Vagina (tissue), 2 donors: ENCODE measurements around the gene SQSTM1. TPM values are rescaled to one million over a fixed set of nuclear protein-coding genes. Genes with fewer than 3 reads are reported as not detected.

Experiments
- DNase-seq, 2 donors: peaks; one replicate each; pipeline ENCODE4 v3.0.0-alpha.2; 2017; ENCODE audit errors: extremely low spot score in 2 of 2
- H3K27ac ChIP-seq: fragments of 200-600 bp; sonication (generic); one replicate; pipeline ENCODE4 v1.5.1; 2019
- H3K27me3 ChIP-seq: fragments of 200-600 bp; sonication (generic); one replicate; pipeline ENCODE4 v1.5.1; 2019
- H3K36me3 ChIP-seq, 2 donors: fragments of 200-600 bp; sonication (generic); one replicate each; pipeline ENCODE4 v1.5.1; 2017 to 2019
- H3K4me1 ChIP-seq: fragments of 200-600 bp; sonication (generic); one replicate; pipeline ENCODE4 v1.5.1; 2019
- H3K4me3 ChIP-seq, 2 donors: fragments of 200-600 bp; sonication (generic); 1 replicate in 1 of 2; 2 replicates in 1 of 2; pipeline ENCODE4 v1.5.1; 2016 to 2019
- H3K9me3 ChIP-seq: fragments of 200-600 bp; sonication (generic); one replicate; pipeline ENCODE4 v1.5.1; 2019
- POLR2A ChIP-seq, 2 donors: fragments of 450-650 bp; IDR thresholded peaks; one replicate each; pipeline ENCODE4 v1.6.1; 2017; ENCODE audit warnings: antibody characterized with exemption in 2 of 2, mild to moderate bottlenecking in 2 of 2, moderate library complexity in 2 of 2
- POLR2AphosphoS5 ChIP-seq, 2 donors: sonication (generic); formaldehyde crosslinking; IDR thresholded peaks; one replicate each; pipeline ENCODE4 v1.9.0; 2017; ENCODE audit warnings: antibody characterized with exemption in 2 of 2, mild to moderate bottlenecking in 2 of 2, low read depth in 1 of 2; ENCODE audit not compliant: insufficient read depth in 1 of 2
- intact Hi-C: fragments of 100-400 bp; cut with DNase I; formaldehyde crosslinking; loops from one replicate; pipeline ENCODE4 v1.15.1; 2023
- total RNA-seq: library from RNA; depleted of rRNA; stranded (reverse); fragments of >200 nt; gene quantifications from one replicate; pipeline ENCODE4 v1.2.3, GENCODE V29; 2016
- TF ChIP-seq, protein P1 (sequence below), 3 experiments: fragments of 450-650 bp in 2 of 3; fragments of 200-600 bp in 1 of 3; sonication (generic) in 1 of 3; IDR thresholded peaks; one replicate each; pipeline ENCODE4 v1.5.1; 2017 to 2019; ENCODE audit warnings: antibody characterized with exemption in 3 of 3, mild to moderate bottlenecking in 2 of 3, moderate library complexity in 2 of 3

SQSTM1 gene
- total RNA-seq, 1 donor from 2014 or later = 373 TPM

GRCh38 chr5:179802950-179803562 lies 17.6 kb upstream of the SQSTM1 start:
- peaks cover 53% of the 10 kb centered on the region for H3K4me1 ChIP-seq
- H3K4me3 ChIP-seq = no peak overlapping the region
- TF ChIP-seq POLR2A (IDR thresholded peaks at IDR 0.05) = no peak
- TF ChIP-seq POLR2AphosphoS5 (IDR thresholded peaks at IDR 0.05; ENCODE audit: insufficient read depth in 1 of 2, low read depth in 1 of 2) = no peak
- TF ChIP-seq, protein P1, sequence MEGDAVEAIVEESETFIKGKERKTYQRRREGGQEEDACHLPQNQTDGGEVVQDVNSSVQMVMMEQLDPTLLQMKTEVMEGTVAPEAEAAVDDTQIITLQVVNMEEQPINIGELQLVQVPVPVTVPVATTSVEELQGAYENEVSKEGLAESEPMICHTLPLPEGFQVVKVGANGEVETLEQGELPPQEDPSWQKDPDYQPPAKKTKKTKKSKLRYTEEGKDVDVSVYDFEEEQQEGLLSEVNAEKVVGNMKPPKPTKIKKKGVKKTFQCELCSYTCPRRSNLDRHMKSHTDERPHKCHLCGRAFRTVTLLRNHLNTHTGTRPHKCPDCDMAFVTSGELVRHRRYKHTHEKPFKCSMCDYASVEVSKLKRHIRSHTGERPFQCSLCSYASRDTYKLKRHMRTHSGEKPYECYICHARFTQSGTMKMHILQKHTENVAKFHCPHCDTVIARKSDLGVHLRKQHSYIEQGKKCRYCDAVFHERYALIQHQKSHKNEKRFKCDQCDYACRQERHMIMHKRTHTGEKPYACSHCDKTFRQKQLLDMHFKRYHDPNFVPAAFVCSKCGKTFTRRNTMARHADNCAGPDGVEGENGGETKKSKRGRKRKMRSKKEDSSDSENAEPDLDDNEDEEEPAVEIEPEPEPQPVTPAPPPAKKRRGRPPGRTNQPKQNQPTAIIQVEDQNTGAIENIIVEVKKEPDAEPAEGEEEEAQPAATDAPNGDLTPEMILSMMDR (IDR thresholded peaks at IDR 0.05) = no peak
- no peak for DNase-seq
- intact Hi-C loops = loop anchor here (10.0 kb wide), 2 partner anchors 52 to 102 kb away; partner anchors contain the start of genes MRNIP and TBC1D9B
- no peaks in the 10 kb centered on the region for H3K9me3 ChIP-seq
- peak overlapping the region; percentile 2 for H3K27ac ChIP-seq
- peaks cover 0 to 34% of the 10 kb centered on the region in 2 donors for H3K36me3 ChIP-seq
- H3K27me3 ChIP-seq = no peaks in the 10 kb centered on the region

DNA sequence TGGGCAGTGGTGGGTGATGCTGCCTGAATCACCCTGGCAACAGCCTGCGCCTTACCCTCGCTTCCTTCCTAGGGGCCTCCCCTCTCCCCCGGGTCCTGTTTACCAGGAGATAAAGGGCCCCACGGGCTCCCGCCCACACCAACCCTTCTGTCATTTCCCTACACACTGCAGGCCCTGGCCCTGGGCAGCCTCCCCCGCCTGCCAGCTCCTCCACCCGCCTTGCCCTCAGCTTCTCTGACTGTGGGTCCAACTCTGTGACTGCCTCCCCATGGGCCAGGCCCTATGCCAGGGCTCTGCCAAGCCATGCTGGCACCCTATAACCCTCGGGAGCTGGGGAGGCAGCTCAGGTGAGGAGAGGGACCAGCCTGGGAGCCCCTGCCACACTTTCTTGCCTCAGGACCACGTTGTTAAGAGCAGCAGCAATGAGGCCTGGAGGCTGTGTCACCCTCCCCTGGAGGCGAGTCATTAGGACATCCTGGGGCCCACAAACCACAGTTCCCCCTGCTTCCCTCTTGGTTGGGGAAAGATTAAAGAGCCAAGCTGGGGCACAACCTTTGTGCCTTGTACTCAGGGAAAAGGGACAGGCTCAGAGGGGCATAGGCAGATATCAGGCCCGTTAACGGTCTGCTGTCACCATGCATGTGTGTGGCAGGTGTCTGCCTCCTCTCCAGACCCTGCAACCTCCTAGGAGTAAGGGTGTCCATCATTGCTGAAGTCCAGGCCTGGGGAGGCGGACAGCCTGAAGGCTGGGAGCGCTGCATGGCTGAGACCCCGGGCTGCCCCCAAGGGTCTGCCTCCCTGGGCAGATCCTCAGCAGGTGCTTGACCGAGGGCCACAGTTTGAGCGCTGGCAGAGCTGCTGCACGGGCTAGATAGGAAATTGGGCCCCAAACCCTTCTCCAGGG lies 16.8 kb upstream of the SQSTM1 start:
- Histone ChIP-seq H3K27ac (peak overlapping the region; percentile 2), H3K27me3 (no peaks in the 10 kb centered on the region), H3K4me3 (no peak overlapping the region), H3K9me3 (no peaks in the 10 kb centered on the region), H3K4me1 (peaks cover 56% of the 10 kb centered on the region), H3K36me3 (peaks cover 0 to 26% of the 10 kb centered on the region in 2 donors)
- TF ChIP-seq POLR2A (IDR thresholded peaks at IDR 0.05) = no peak
- TF ChIP-seq, protein P1 (IDR thresholded peaks at IDR 0.05) = no peak
- no peak for TF ChIP-seq POLR2AphosphoS5 (IDR thresholded peaks at IDR 0.05; ENCODE audit: insufficient read depth in 1 of 2, low read depth in 1 of 2)
- DNase-seq = peak in 1 of 2 donors; percentile 94
- intact Hi-C loops = loop anchor here (10.0 kb wide), 2 partner anchors 51 to 101 kb away; partner anchors contain the start of genes MRNIP and TBC1D9B

DNA sequence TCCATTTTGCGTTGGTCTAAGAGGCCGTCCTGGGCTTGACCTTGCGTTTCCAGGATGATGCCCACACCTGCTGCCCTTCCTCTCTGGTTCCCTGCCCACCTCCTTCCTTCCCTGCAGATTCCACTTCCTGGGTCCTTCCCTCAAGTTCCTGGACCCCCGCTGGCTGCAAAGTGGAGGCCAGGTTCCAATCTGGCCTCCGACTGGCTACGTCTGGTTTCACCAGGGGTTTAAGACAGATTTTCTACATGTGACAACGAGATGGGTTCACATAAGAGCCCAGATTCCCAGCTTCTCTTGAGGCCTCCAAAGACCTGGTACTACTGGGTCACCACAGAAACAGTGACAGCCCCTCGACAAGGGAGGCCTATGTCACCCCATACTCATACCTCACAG lies 16.2 kb upstream of the SQSTM1 start:
- H3K36me3 ChIP-seq = peaks cover 0 to 20% of the 10 kb centered on the region in 2 donors
- DNase-seq = no peak
- H3K4me1 ChIP-seq = peaks cover 56% of the 10 kb centered on the region
- peak overlapping the region; percentile 98 for H3K27ac ChIP-seq
- TF ChIP-seq, protein P1 (IDR thresholded peaks at IDR 0.05) = no peak
- TF ChIP-seq POLR2AphosphoS5 (IDR thresholded peaks at IDR 0.05; ENCODE audit: insufficient read depth in 1 of 2, low read depth in 1 of 2) = no peak
- TF ChIP-seq POLR2A (IDR thresholded peaks at IDR 0.05) = no peak
- intact Hi-C loops = loop anchor here (10.0 kb wide), 2 partner anchors 50 to 100 kb away; partner anchors contain the start of genes MRNIP and TBC1D9B
- no peaks in the 10 kb centered on the region for H3K27me3 ChIP-seq
- H3K4me3 ChIP-seq = peak overlapping the region in 1 of 2 donors; percentile 77
- no peaks in the 10 kb centered on the region for H3K9me3 ChIP-seq

- intact Hi-C loops = loop anchor here (10.0 kb wide), 2 partner anchors 50 to 100 kb away; partner anchors contain the start of genes MRNIP and TBC1D9B
- peaks cover 56% of the 10 kb centered on the region for H3K4me1 ChIP-seq
- DNase-seq = peak in 1 of 2 donors; percentile 86
- H3K4me3 ChIP-seq = peak overlapping the region; percentile 77 to 97
- H3K9me3 ChIP-seq = no peaks in the 10 kb centered on the region
- TF ChIP-seq POLR2AphosphoS5 (IDR thresholded peaks at IDR 0.05; ENCODE audit: insufficient read depth in 1 of 2, low read depth in 1 of 2) (peak in 1 of 2 donors; percentile 21), POLR2A (IDR thresholded peaks at IDR 0.05) (no peak)
- TF ChIP-seq, protein P1 (IDR thresholded peaks at IDR 0.05) = no peak
- H3K27ac ChIP-seq = peak overlapping the region; percentile 98
- no peaks in the 10 kb centered on the region for H3K27me3 ChIP-seq
- peaks cover 0 to 14% of the 10 kb centered on the region in 2 donors for H3K36me3 ChIP-seq
These were observed 15.6 kb upstream of the SQSTM1 start for GRCh38 chr5:179805070-179805528.
